Activated B cell treated with CpG ODN at 0.5 μM for 24 hours (primary cell): ENCODE data around the gene IL18RAP. TPM values are rescaled to one million over a fixed set of nuclear protein-coding genes. Genes with fewer than 3 reads are reported as not detected.

Experiments
- ATAC-seq: fragments of 200-7000 bp; cut with Tn5 transposase; one replicate; pipeline ENCODE4 v1.10.0; 2021; ENCODE audit warnings: low read depth, mild to moderate bottlenecking, moderate library complexity
- CTCF ChIA-PET: fragments of 350-600 bp; sonication (Branson Sonifier 250); formaldehyde crosslinking; loops from one replicate; lab custom pipeline; 2021; ENCODE audit warnings: antibody characterized with exemption; lab: Charles Lee
- POLR2A ChIA-PET: fragments of 350-600 bp; sonication (Branson Sonifier 250); formaldehyde crosslinking; loops from one replicate; lab custom pipeline; 2021; ENCODE audit warnings: antibody characterized with exemption; lab: Charles Lee
- DNase-seq: peaks from one replicate; pipeline ENCODE4 v3.0.0; 2022
- H3K27ac Mint-ChIP-seq: one replicate; pipeline ENCODE4 v1.8.0; 2020; ENCODE audit warnings: mixed read lengths
- H3K27me3 Mint-ChIP-seq: one replicate; pipeline ENCODE4 v1.8.0; 2021; ENCODE audit warnings: mixed read lengths
- H3K36me3 Mint-ChIP-seq: one replicate; pipeline ENCODE4 v1.8.0; 2021; ENCODE audit warnings: low read depth, mixed read lengths
- H3K4me1 Mint-ChIP-seq: one replicate; pipeline ENCODE4 v1.8.0; 2021; ENCODE audit warnings: mixed read lengths
- H3K4me3 Mint-ChIP-seq: one replicate; pipeline ENCODE4 v1.8.0; 2020; ENCODE audit warnings: mild to moderate bottlenecking, mixed read lengths
- H3K9me3 Mint-ChIP-seq: one replicate; pipeline ENCODE4 v1.8.0; 2020; ENCODE audit warnings: mixed read lengths
- intact Hi-C: fragments of 100-400 bp; cut with micrococcal nuclease; formaldehyde crosslinking; loops from one replicate; pipeline ENCODE4 v1.15.1; 2024
- total RNA-seq: library from RNA; stranded (reverse); gene quantifications from 2 replicates; pipeline ENCODE4 v1.2.3, GENCODE V29; 2022
- TF ChIP-seq, protein P1 (sequence below): fragments of 200-600 bp; IDR thresholded peaks from one replicate; pipeline ENCODE4 v1.8.0; 2022; ENCODE audit warnings: antibody characterized with exemption, mild to moderate bottlenecking

Gene IL18RAP
- total RNA-seq, 1 donor from 2014 or later = 0.98 TPM

DNA sequence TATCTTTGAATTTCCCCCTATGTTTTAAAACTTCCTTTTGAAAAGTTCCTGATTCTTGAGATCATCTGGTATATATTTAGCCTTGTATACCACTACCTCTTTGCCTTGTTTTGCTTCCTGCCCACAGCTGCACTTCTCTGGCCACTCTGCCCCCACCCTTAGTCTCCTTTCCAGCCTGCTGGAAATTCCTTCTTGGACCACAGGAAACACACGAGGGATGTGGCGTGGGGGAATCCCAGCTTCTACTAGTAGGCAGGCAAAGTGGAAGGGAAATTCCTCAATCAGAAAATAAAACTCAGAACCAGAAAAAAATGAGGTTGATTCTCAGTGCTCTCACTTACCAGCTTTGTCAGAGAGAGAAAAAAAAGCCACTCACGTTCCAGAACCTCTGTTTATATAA is 13.4 kb downstream of the IL18RAP start:
- H3K4me3 Mint-ChIP-seq = no peak overlapping the region
- H3K36me3 Mint-ChIP-seq = no peaks in the 10 kb centered on the region
- ChIA-PET CTCF (interaction anchor here (1.7 kb wide), 1 partner anchor 11 kb away, joined by 5 read pairs; no protein-coding TSS in a partner anchor), POLR2A (no interaction called here)
- DNase-seq = no peak
- peaks cover 17% of the 10 kb centered on the region for H3K4me1 Mint-ChIP-seq
- ATAC-seq = no peak
- H3K9me3 Mint-ChIP-seq = no peaks in the 10 kb centered on the region
- TF ChIP-seq, protein P1, sequence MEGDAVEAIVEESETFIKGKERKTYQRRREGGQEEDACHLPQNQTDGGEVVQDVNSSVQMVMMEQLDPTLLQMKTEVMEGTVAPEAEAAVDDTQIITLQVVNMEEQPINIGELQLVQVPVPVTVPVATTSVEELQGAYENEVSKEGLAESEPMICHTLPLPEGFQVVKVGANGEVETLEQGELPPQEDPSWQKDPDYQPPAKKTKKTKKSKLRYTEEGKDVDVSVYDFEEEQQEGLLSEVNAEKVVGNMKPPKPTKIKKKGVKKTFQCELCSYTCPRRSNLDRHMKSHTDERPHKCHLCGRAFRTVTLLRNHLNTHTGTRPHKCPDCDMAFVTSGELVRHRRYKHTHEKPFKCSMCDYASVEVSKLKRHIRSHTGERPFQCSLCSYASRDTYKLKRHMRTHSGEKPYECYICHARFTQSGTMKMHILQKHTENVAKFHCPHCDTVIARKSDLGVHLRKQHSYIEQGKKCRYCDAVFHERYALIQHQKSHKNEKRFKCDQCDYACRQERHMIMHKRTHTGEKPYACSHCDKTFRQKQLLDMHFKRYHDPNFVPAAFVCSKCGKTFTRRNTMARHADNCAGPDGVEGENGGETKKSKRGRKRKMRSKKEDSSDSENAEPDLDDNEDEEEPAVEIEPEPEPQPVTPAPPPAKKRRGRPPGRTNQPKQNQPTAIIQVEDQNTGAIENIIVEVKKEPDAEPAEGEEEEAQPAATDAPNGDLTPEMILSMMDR = no peak
- intact Hi-C loops = no loop called here
- H3K27ac Mint-ChIP-seq = no peak overlapping the region
- H3K27me3 Mint-ChIP-seq = no peaks in the 10 kb centered on the region

DNA sequence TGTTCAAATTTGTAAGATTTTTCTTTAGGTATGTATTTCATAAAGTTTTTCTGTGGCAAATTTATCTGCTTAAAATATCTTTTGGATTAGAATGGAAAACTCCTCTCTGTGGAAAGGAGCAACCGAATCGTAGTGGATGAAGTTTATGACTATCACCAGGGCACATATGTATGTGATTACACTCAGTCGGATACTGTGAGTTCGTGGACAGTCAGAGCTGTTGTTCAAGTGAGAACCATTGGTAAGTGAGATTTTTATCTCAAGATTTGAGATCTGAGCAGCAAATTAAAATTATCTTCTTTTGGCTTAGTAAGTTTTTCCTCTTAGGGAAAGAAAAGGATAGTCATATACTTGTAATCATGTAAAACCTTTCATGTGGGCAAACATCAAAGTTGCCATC is 14.2 kb downstream of the IL18RAP start:
- no peaks in the 10 kb centered on the region for H3K36me3 Mint-ChIP-seq
- no peaks in the 10 kb centered on the region for H3K27me3 Mint-ChIP-seq
- H3K4me1 Mint-ChIP-seq = peaks cover 15% of the 10 kb centered on the region
- DNase-seq (no peak), ATAC-seq (no peak)
- ChIA-PET POLR2A (no interaction called here), CTCF (no interaction called here)
- intact Hi-C loops = no loop called here
- TF ChIP-seq, protein P1 = no peak
- H3K9me3 Mint-ChIP-seq = no peaks in the 10 kb centered on the region
- H3K27ac Mint-ChIP-seq = no peak overlapping the region
- H3K4me3 Mint-ChIP-seq = no peak overlapping the region

DNA sequence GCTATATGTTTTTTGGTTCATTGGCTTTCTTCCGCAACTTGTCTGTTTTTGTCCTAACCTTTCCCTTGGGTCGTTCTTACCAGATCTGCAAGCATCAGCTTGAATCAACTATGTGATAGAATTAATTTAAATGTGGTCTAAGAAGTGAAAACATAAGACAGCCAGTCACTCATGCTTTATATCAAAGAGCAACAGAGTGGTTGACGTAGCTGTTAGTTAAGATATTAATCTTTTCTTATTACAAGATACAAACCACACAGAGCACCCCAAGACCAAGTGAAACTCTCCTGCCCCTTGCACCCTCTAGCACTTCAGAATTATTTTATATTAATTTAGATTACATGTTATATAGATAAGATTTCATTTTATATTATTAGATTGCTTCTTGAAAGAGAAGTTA is 15.2 kb downstream of the IL18RAP start:
- POLR2A ChIA-PET = no interaction called here
- H3K4me1 Mint-ChIP-seq = peaks cover 17% of the 10 kb centered on the region
- CTCF ChIA-PET = interaction anchor here (0.8 to 1.4 kb wide), 2 partner anchors 186 to 418 kb away, joined by 3 to 4 read pairs; no protein-coding TSS in a partner anchor
- no peak overlapping the region for H3K27ac Mint-ChIP-seq
- TF ChIP-seq, protein P1 = no peak
- intact Hi-C loops = no loop called here
- DNase-seq (no peak), ATAC-seq (no peak)
- no peak overlapping the region for H3K4me3 Mint-ChIP-seq
- no peaks in the 10 kb centered on the region for H3K36me3 Mint-ChIP-seq
- no peaks in the 10 kb centered on the region for H3K9me3 Mint-ChIP-seq
- H3K27me3 Mint-ChIP-seq = no peaks in the 10 kb centered on the region

DNA sequence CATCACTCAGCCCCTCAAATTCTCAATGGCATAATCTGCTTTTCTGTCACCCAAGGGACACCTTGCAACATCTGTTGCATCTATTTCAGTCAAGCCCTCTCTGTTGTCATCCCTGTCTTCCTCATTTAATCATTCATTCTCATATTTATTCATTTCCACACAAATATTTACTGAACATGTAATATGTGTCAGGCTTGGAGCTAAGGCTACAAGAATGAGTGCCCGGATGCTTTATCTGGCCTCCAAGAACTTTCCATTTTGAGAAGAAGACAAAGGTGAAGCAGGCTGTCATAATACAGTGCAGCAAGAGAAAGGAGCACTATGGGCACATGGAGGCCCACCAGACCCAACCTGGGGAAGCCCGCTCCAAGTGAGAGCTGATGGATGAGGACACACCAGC is 15.6 kb downstream of the IL18RAP start:
- POLR2A ChIA-PET = no interaction called here
- H3K4me3 Mint-ChIP-seq = no peak overlapping the region

DNA sequence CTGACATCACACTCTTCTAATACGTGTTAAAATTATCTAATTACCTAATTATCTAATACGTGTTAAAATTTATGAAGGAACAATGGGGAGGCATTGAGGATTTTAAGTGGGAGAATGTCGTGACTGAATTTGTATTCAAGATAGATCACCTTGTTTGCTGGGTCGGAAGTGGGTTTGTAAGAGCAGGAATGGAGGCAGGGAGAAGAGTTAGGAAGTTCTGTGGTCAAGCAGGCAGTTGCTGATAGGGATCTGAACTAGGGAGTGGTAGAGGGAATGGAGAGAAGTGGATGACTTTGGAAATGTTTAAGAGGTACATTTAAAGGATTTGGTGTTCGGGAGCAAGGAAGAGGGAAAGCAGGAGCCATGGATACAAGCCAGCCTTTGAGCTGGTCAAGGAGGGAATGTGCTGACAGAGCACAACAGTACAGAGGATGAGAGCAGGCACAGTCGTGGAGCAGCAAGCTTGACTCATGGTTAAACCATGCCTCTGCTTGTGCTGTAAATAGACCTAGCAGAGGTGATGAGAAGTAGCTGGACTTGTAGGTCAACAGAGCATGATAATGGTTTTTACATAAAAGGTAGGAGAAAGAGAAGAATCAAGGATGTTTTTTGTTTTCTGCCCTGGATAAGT is 16.2 kb downstream of the IL18RAP start:
- H3K4me3 Mint-ChIP-seq = no peak overlapping the region
- no peaks in the 10 kb centered on the region for H3K27me3 Mint-ChIP-seq
- POLR2A ChIA-PET = no interaction called here

More for the DNA sequence above, 15.6 kb downstream of the IL18RAP start:
- H3K9me3 Mint-ChIP-seq = no peaks in the 10 kb centered on the region
- intact Hi-C loops = no loop called here
- H3K4me1 Mint-ChIP-seq = peaks cover 17% of the 10 kb centered on the region
- no peaks in the 10 kb centered on the region for H3K27me3 Mint-ChIP-seq
- DNase-seq (no peak), ATAC-seq (no peak)
- TF ChIP-seq, protein P1 = no peak
- H3K27ac Mint-ChIP-seq = no peak overlapping the region
- H3K36me3 Mint-ChIP-seq = no peaks in the 10 kb centered on the region
- CTCF ChIA-PET = interaction anchor here (0.8 to 1.4 kb wide), 2 partner anchors 187 to 418 kb away, joined by 3 to 4 read pairs; no protein-coding TSS in a partner anchor

More for the DNA sequence above, 16.2 kb downstream of the IL18RAP start:
- Mint-ChIP-seq H3K9me3 (no peaks in the 10 kb centered on the region), H3K36me3 (no peaks in the 10 kb centered on the region), H3K4me1 (peaks cover 17% of the 10 kb centered on the region), H3K27ac (no peak overlapping the region)
- intact Hi-C loops = no loop called here
- ATAC-seq (no peak), DNase-seq (no peak)
- CTCF ChIA-PET = interaction anchor here (0.8 to 0.9 kb wide), 2 partner anchors 65 to 187 kb away, joined by 3 read pairs; no protein-coding TSS in a partner anchor
- TF ChIP-seq, protein P1 = no peak
